ENCODE data around the gene MXRA7.

MXRA7 gene

DNA sequence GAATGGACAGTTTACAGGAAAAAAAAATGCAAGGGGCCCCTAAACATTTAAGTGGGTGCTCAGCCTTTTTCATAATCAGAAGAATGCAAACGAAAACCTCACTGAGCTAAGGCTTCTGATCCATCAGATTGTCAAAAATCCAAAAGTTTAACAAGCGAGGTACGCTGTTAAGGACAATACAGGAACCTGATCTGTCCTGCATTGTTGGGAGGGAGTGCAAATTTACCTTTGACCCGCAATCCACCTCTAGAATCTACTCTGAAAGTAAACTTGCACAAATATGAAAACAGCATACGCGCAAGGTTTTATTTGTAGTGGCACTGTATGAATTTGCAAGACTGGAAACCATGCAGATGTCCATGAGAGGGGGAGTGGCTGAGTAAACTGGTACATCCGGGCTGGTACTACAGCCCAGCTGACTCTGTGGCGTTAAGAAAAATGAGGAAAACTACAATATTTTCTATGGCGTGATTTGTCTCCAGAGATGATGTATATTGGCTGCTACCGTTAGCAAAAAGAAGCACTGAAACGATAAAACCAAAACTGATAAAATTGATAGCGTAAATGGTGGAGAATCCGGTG is 38.4 kb downstream of the MXRA7 start:
- TF ChIP-seq, protein P1, sequence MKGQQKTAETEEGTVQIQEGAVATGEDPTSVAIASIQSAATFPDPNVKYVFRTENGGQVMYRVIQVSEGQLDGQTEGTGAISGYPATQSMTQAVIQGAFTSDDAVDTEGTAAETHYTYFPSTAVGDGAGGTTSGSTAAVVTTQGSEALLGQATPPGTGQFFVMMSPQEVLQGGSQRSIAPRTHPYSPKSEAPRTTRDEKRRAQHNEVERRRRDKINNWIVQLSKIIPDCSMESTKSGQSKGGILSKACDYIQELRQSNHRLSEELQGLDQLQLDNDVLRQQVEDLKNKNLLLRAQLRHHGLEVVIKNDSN (IDR thresholded peaks at IDR 0.05), result no peak
- no peak for TF ChIP-seq NFIC (IDR thresholded peaks at IDR 0.05)
- no peak for TF ChIP-seq EP300 (IDR thresholded peaks at IDR 0.05; ENCODE audit: borderline replicate concordance)
- TF ChIP-seq FOXM1 (IDR thresholded peaks at IDR 0.05; ENCODE audit: borderline replicate concordance, low read depth), result no peak
- no peak for TF ChIP-seq RAD21 (IDR thresholded peaks at IDR 0.05; ENCODE audit: low read depth)
- TF ChIP-seq, protein P2, sequence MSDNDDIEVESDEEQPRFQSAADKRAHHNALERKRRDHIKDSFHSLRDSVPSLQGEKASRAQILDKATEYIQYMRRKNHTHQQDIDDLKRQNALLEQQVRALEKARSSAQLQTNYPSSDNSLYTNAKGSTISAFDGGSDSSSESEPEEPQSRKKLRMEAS (IDR thresholded peaks at IDR 0.05), result no peak
- no peak for TF ChIP-seq YY1 (IDR thresholded peaks at IDR 0.05; ENCODE audit: low read depth)
- no peak for TF ChIP-seq CEBPB (IDR thresholded peaks at IDR 0.05)
- no peak for TF ChIP-seq ZBTB7A (IDR thresholded peaks at IDR 0.05; ENCODE audit: low read depth)

DNA sequence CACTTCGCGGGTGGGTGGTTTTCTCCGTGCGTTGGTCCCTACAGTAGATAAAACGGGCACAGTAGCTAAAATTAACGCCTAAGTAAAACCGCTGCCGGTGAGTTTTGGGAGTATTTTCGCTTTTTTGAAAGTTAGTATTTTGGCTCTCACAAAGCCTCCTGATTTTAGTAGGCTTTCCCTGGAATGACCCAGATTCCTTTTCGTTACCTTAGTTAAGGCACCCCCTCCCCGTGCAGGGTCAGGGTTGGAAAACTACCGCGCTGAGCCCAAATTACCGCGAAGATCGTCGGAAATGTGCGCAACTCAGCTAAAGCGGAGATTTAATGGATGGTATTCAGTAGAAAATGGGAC is 38.9 kb downstream of the MXRA7 start:
- TF ChIP-seq ZBTB7A (IDR thresholded peaks at IDR 0.05; ENCODE audit: low read depth) (no peak), TAF1 (IDR thresholded peaks at IDR 0.05; ENCODE audit: low read depth) (peak; percentile 55; the same call in 1 of the 2 replicates), EGR1 (IDR thresholded peaks at IDR 0.05) (0 out of 2 replicates have a peak, but pooled peaks have one; percentile 23)

DNA sequence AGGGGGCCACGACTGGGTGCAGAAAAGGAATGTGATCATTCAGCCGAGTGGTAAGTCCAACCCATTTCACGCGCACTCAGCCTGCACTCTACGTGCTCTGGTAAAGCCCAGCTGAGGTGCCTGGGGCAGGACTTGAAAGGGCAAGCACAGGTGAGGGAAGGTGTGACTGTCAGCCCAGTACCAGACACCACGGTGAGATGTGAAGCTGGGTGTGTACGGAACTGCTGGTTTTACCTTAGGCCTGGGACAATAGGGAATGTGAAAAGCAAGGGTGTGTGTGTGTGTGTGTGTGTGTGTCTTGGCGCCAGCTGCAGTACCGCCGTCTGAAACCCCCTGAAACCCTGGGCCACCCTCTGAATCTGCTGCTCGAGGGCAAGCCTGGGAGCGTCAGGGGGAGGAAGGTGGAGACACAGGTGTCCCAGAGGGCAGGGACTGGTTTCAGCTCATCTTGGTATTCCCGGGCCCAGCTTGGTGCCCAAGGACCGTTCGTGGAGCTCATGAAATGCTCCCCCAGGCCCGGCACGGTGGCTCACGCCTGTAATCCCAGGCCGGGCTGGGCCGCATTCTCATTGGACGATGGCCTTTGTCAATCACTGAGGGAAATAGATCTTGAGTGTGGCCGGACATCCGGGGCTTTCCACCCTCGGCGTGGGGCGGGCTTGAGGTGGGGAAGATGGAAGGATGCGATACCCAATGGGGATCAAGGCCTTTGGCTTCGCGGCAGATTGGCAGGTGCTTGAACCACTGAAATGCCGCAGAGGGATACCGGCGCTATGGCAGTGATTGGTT is 39.4 kb downstream of the MXRA7 start:
- TF ChIP-seq, protein P2 (IDR thresholded peaks at IDR 0.05), result peak; percentile 81
- TF ChIP-seq NFIC (IDR thresholded peaks at IDR 0.05), result peak; percentile 89
- TF ChIP-seq, protein P3, sequence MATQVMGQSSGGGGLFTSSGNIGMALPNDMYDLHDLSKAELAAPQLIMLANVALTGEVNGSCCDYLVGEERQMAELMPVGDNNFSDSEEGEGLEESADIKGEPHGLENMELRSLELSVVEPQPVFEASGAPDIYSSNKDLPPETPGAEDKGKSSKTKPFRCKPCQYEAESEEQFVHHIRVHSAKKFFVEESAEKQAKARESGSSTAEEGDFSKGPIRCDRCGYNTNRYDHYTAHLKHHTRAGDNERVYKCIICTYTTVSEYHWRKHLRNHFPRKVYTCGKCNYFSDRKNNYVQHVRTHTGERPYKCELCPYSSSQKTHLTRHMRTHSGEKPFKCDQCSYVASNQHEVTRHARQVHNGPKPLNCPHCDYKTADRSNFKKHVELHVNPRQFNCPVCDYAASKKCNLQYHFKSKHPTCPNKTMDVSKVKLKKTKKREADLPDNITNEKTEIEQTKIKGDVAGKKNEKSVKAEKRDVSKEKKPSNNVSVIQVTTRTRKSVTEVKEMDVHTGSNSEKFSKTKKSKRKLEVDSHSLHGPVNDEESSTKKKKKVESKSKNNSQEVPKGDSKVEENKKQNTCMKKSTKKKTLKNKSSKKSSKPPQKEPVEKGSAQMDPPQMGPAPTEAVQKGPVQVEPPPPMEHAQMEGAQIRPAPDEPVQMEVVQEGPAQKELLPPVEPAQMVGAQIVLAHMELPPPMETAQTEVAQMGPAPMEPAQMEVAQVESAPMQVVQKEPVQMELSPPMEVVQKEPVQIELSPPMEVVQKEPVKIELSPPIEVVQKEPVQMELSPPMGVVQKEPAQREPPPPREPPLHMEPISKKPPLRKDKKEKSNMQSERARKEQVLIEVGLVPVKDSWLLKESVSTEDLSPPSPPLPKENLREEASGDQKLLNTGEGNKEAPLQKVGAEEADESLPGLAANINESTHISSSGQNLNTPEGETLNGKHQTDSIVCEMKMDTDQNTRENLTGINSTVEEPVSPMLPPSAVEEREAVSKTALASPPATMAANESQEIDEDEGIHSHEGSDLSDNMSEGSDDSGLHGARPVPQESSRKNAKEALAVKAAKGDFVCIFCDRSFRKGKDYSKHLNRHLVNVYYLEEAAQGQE (IDR thresholded peaks at IDR 0.05; ENCODE audit: low read depth), result no peak
- TF ChIP-seq ZBTB7A (IDR thresholded peaks at IDR 0.05; ENCODE audit: low read depth), result no peak; the same call in 1 of the 2 replicates
- TF ChIP-seq TCF12 (IDR thresholded peaks at IDR 0.05; ENCODE audit: low read depth), result peak; percentile 97
- TF ChIP-seq FOXM1 (IDR thresholded peaks at IDR 0.05; ENCODE audit: borderline replicate concordance, low read depth), result peak; percentile 78; the same call in 1 of the 2 replicates
- TF ChIP-seq EP300 (IDR thresholded peaks at IDR 0.05; ENCODE audit: borderline replicate concordance), result peak; percentile 96
- peak; percentile 96 for TF ChIP-seq TEAD4 (IDR thresholded peaks at IDR 0.05)
- TF ChIP-seq TAF1 (IDR thresholded peaks at IDR 0.05; ENCODE audit: low read depth), result peak; percentile 48
- peak; percentile 45; the same call in 1 of the 2 replicates for TF ChIP-seq CEBPB (IDR thresholded peaks at IDR 0.05)
- TF ChIP-seq, protein P1 (IDR thresholded peaks at IDR 0.05), result peak; percentile 40; the same call in 1 of the 2 replicates
- TF ChIP-seq CREB1 (IDR thresholded peaks at IDR 0.05; ENCODE audit: low read depth), result 0 out of 2 replicates have a peak, but pooled peaks have one; percentile 51
- peak; percentile 26; the same call in 1 of the 2 replicates for TF ChIP-seq RAD21 (IDR thresholded peaks at IDR 0.05; ENCODE audit: low read depth)
- TF ChIP-seq YY1 (IDR thresholded peaks at IDR 0.05; ENCODE audit: low read depth), result 0 out of 2 replicates have a peak, but pooled peaks have one; percentile 79
- no peak for TF ChIP-seq EGR1 (IDR thresholded peaks at IDR 0.05)

DNA sequence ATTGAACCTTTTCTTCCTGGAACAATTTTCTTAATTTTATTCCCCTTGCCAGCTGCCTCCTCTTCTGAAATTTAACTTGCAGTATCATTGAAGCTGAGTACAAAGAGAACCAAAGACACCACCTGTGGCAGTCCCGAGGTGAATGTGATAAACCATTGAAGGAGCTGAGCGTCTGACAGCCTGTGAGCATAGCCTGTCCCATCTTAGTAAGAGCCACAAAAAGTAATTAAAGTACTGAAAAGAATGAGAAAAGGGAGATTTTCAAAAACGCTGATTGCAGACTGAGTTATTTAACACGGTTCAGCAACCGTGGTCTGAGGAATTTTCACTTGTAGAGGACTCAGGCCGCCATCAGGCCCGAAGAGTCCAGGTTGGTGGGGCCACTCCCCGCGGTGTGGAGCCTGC is 40.0 kb downstream of the MXRA7 start:
- 0 out of 2 replicates have a peak, but pooled peaks have one; percentile 36 for TF ChIP-seq ZBTB7A (IDR thresholded peaks at IDR 0.05; ENCODE audit: low read depth)
- no peak for TF ChIP-seq TEAD4 (IDR thresholded peaks at IDR 0.05)
- no peak for TF ChIP-seq TAF1 (IDR thresholded peaks at IDR 0.05; ENCODE audit: low read depth)

DNA sequence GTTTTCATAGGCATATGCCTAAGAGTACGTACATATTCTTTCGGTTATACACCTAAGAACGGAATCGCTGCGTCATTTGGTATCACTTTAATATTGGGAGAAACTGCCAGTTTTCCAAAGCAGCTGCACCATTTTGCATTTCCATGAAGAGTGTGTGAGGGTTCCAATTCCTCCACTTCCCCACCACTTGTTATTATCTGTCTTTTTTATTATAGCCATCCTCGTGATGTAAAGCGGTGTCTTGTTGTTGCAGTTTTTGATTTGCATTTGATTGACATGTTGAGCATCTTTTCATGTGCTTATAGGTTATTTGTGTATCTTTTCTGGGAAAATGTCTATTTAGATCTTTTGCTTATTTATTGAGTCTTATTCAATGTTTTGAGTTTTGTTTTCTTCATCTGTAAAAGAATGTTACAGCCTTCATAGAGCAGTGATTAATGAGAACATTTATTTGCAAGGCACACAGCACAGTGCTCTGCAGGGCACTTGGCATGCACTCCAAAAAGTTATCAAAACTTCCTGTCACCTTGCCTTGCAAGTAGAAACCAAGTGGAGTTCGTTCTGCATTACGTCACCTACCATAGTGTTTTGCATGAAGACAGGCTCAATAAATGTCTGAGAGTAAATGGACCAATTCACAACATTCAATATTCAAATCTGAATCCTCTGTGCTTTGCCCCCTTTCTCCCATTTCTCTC is 40.6 kb downstream of the MXRA7 start:
- TF ChIP-seq, protein P2 (IDR thresholded peaks at IDR 0.05), result peak; percentile 34; the same call in 1 of the 2 replicates
- TF ChIP-seq CREB1 (IDR thresholded peaks at IDR 0.05; ENCODE audit: low read depth) (no peak), ZBTB7A (IDR thresholded peaks at IDR 0.05; ENCODE audit: low read depth) (no peak), FOXM1 (IDR thresholded peaks at IDR 0.05; ENCODE audit: borderline replicate concordance, low read depth) (peak; percentile 71; the same call in 1 of the 2 replicates), EP300 (IDR thresholded peaks at IDR 0.05; ENCODE audit: borderline replicate concordance) (peak; percentile 93), NFIC (IDR thresholded peaks at IDR 0.05) (peak; percentile 97), TAF1 (IDR thresholded peaks at IDR 0.05; ENCODE audit: low read depth) (no peak), YY1 (IDR thresholded peaks at IDR 0.05; ENCODE audit: low read depth) (no peak), TEAD4 (IDR thresholded peaks at IDR 0.05) (peak; percentile 88), TCF12 (IDR thresholded peaks at IDR 0.05; ENCODE audit: low read depth) (peak; percentile 86), EGR1 (IDR thresholded peaks at IDR 0.05) (no peak), CEBPB (IDR thresholded peaks at IDR 0.05) (peak; percentile 63), RAD21 (IDR thresholded peaks at IDR 0.05; ENCODE audit: low read depth) (no peak)
- TF ChIP-seq, protein P1 (IDR thresholded peaks at IDR 0.05), result no peak
- TF ChIP-seq, protein P3 (IDR thresholded peaks at IDR 0.05; ENCODE audit: low read depth), result no peak

Data from Ishikawa (cell line).